GM19467 (cell line): ENCODE data around the gene IQGAP1.
"Not testable (repeated sequence)": the region's sequence is repeated elsewhere in the genome, so short reads cannot be mapped to it uniquely, and the experiment has no call there.

Source experiments
- ATAC-seq: cut with Tn5 transposase; IDR thresholded peaks from one replicate; pipeline ENCODE4 v1.9.1; 2021; ENCODE audit warnings: mild to moderate bottlenecking, moderate library complexity; ENCODE audit not compliant: unreplicated experiment

Gene IQGAP1, protein sequence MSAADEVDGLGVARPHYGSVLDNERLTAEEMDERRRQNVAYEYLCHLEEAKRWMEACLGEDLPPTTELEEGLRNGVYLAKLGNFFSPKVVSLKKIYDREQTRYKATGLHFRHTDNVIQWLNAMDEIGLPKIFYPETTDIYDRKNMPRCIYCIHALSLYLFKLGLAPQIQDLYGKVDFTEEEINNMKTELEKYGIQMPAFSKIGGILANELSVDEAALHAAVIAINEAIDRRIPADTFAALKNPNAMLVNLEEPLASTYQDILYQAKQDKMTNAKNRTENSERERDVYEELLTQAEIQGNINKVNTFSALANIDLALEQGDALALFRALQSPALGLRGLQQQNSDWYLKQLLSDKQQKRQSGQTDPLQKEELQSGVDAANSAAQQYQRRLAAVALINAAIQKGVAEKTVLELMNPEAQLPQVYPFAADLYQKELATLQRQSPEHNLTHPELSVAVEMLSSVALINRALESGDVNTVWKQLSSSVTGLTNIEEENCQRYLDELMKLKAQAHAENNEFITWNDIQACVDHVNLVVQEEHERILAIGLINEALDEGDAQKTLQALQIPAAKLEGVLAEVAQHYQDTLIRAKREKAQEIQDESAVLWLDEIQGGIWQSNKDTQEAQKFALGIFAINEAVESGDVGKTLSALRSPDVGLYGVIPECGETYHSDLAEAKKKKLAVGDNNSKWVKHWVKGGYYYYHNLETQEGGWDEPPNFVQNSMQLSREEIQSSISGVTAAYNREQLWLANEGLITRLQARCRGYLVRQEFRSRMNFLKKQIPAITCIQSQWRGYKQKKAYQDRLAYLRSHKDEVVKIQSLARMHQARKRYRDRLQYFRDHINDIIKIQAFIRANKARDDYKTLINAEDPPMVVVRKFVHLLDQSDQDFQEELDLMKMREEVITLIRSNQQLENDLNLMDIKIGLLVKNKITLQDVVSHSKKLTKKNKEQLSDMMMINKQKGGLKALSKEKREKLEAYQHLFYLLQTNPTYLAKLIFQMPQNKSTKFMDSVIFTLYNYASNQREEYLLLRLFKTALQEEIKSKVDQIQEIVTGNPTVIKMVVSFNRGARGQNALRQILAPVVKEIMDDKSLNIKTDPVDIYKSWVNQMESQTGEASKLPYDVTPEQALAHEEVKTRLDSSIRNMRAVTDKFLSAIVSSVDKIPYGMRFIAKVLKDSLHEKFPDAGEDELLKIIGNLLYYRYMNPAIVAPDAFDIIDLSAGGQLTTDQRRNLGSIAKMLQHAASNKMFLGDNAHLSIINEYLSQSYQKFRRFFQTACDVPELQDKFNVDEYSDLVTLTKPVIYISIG (N-terminal part only)

DNA sequence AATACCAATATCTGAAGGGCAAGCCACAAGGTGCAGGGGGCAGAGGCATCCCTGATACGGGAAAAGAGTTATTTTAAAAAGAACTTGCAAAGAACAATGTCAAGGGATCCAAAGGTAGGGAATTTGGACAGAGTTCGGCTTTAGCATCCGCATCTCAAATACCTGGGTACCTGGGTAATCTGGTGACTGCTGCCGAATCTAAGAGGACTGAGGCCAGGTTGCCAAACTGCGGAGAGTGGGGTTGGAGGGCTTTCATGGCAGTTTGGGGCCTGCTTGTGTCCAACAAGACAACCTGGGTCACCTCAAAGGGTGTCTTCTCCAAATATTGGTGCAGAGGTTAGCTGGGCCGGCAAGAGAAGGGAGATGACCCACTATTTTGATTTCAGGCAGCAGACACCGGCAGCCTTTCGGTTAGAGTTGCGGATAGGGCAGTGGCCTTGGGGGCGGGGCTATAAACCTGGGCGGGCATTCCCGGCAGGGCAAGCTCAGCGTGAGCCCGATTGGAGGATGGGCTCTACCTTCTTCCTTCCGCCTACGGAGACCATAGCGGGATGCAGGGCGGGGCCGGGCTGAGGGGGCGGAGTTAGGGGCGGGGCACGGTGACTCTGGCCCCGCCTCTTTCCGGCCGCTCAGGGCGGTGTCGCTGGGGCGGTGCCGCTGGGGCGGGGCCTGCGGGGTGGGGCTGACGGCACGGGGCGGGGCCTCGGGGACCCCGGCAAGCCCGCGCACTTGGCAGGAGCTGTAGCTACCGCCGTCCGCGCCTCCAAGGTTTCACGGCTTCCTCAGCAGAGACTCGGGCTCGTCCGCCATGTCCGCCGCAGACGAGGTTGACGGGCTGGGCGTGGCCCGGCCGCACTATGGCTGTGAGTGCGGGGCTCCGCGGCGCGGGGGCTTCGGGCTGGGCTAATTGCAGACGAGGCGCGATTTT lies at the start of gene IQGAP1:
Gene IQGAP1 (plus strand): TSS at position 709 of the 928 bp plus-strand sequence. CDS start 100 bp downstream, at position 809.
- ATAC-seq = peak; percentile 85

DNA sequence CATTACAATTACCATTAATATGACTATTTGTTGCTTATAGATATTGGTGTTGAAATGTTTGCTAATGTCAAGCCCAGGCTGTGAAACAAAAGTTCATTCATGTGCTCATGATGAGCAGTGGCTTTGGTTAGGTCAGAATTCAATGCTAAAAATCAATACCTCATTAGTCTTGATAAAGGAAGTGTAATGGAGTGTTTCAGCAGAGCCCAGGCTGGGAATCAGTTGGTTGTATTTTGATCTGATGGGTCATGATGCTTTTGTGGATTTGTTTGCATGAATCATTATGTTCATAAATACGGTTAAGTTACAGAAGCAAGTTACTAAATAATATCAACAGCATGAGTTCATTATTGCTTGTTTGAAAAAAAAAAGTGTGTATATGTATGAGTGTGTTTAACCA lies 49.5 kb upstream of the IQGAP1 start:
- no peak for ATAC-seq

DNA sequence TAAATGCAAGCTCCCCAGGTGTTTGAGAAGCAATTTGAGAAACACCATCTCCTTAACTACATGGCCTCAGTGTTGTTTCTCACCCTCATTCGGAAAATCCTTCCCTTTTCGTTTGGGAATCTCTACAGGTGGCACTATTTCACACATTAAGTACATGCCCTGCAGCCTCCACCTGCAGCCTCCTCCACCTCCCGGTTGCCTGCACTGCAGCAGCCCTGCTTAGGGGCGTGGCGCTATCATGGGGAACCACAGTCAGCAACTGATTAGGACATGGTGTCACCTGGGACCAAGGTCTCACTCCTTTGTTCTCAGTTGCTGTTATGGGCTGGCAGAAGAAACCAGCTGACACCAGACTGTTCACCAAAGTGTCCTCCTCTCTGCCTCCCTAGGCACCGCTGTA lies 47.7 kb upstream of the IQGAP1 start:
- no peak for ATAC-seq

DNA sequence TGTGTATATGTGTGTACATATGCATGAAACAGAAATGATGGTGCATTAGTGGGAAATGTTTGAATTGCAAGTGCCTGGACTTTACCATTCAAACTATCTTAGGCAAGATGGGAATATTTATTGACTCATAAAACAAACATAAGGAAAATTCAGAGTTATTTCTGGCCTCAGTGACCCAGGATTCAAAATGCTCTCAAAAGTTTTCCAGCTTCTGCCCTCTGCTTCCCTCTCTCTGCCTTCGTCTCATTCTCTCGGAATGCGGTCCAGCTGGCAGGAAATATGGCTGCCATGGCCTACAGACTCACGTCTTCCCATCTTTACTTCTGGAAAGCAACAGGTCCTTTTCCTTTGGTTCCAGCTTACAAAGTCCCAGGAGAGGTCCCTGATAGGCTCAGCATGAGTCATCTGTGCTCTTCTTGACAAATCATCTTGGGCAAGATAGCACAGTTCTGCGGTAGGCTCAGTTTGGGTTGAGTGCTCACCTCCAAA lies 44.7 kb upstream of the IQGAP1 start:
- ATAC-seq = no peak

DNA sequence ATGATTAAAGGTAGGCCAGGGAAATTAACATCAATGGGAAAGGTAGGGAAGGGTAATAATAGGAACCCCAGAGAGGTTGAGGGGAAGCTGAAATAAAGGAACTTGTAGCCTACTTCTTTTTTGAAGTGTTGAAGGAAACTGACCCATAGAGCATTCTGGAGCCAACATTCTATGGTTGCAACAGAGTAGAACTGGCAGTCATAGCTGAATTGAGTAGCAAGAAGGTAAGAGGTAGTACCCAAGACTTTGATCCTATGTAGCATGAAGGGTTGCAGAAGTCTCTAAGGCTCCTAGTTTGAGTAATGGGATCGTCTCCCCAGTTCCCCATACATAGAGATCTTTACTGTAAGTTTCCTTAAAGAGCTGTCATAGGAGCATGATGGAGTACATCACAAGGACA lies 43.4 kb upstream of the IQGAP1 start:
- no peak for ATAC-seq

DNA sequence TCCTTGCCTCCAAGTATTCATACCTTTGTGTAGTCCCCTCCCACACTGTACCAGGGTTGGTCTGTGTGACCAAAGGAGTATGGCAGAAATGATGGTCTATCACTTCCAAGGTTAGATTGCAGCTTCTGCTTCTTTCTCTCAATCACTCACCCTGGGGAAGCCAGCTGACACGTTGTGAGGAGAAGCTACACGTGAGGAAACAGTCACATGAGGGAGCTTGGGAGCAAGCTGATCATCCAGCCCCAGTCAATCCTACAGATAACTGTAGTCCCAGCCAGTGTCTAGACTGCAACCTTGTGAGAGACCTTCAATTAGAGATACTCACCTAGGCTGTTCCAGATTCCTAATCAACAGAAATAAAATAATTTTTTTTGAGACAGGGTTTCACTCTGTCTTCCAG lies 42.2 kb upstream of the IQGAP1 start:
- no peak for ATAC-seq

DNA sequence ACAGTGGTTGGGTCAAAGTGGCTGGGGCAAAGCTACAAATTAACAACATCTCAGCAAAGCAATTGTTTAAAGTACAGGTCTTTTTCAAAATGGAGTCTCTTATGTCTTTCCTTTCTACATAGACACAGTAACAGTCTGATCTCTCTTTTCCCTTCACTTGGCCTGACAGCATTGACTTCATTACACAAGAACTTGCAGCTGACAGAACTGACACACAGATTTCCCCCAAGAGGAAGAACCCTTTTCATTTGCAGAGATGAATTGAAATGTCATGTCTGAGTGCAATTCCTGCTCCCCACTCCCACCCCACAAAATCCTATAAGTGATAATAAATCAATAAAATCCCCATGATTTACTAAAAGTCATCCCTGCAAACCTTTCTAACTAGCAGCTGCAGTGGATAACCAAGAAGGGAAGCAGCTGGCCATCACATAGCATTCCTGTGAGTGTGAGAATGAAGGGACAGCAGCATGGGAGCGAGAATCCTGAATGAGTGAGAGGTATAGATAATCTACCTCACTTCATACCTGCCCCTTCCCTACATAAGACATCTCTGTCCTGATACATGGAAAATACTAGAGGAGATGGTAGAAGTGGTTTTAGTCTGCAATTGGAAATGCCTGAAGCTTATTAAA lies 40.5 kb upstream of the IQGAP1 start:
- not testable (repeated sequence) for ATAC-seq

DNA sequence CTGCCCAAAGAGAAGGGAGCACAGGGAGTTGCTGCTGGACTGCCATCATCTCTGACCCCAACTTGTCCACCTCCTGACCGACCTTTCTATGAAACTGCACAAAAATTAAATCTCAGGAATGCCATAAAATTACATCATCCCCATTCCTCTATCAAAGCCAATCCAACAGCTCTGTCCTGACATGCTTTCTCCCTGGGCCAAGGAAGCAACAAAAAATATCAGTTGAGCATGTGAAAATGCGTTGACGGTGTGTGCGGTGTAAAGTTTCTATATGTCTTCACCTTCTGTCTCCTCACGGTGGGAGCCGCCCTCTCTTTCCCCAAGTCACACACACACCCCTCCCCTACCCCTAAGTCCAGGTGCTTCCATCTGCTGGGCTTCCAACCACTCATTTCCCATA lies 39.6 kb upstream of the IQGAP1 start:
- ATAC-seq = no peak

DNA sequence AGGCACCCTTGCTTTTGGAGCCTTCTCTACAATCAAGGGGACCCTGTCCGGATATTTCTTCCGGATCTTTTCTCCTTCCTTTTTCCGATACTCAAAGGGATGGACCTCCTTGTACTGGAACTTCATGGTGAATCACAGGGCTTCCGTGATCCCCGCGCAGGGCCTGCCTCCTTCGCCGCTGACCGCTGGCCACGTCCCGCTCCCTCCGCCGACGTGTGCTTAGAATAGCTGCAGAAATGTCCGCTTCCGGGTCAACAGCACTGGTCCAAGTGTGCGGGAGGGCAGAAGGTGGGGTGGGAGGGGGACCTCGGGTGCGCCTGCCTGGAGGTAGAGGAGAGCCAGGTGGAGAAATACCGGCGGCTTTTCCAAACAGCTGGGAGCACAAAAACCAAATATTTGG lies 39.0 kb upstream of the IQGAP1 start:
- ATAC-seq = no peak

DNA sequence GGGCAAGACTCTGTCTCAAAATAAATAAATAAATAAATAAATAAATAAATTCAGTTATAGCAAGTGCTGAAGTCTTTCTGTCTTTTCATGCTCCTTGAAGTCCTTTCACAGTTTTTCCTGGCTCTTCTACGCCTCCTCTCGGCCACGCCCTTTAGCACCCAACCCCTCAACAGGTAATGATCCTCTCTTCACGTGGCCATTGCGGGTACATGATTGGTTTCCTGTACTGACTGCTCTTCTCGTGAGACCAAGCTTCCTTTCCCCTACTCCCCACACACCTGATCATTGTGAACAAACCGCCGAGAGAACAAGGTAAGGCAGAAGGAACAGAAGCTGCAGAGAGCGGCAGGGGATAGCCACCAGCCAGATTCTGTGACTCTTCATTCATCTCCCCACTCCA lies 38.2 kb upstream of the IQGAP1 start:
- ATAC-seq = no peak

DNA sequence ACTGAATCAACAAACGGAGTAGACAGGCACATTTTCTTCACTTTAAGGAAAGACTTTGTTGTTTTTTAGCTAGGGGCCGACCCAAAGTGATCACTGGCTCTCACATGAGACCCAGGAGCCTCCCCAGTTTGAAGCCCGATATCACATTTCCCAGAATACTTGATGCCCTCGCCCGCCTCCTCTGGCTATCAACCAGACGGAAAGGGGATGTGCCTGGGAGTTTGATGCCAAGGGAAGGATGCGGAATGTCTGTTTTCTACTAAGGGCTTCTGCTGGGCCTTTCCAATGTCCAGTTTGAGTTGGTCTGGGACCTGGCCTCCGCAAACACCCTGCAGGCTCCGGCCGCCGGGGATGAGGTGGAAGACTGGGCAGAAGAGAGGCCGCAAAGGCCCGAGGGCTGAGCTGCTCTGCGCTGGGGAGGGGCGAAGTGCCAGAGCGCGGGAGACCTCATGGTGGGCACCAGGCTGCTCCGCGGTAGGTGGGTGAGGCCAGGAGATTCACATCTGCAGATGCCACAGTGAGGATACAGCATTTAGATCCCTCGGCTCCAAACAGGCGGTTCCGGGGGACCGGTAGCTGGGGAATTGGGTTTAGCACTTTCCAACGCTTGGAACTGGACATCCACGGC lies 36.4 kb upstream of the IQGAP1 start:
- no peak for ATAC-seq

DNA sequence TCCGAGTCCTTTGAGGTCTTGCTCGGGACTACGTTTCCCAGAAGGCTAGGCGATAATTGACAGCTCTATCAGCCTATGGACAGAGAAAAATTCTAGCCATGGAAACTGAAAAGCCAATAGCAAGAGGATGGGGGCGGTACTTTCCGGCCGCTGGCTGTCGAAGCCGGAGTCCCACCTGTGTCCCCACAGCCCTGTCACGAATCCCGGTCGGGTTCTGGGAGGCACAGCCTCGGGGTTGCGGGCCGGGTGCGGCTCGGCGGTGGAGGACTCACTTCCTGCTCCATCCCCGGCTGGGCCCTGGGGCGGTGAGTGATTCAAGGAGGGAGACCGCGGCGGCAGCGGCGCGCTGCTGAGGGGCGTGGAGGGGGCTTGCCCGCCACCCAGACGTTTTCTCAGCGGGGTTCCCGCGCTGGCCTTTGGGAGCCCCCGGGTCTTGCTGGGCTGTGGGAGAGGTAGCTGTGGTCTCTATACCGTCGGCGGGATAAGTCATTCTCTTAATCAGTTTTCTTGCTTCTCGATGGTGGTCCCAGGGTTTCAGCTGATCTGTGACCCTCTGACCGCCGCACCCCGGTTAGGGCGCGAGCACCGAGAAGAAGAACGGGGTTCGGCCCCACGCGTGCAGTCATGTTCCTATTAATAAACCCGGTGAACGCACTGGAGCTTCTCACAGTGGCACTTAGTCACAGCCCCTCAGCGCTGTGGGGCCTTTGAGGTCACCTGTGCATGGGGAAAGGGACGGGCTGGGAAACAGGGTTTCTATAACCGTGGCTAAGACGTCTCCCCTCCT lies 35.7 kb upstream of the IQGAP1 start, which contains the start of gene ZNF774:
Gene ZNF774 (plus strand): TSS at position 178 of the 787 bp plus-strand sequence. CDS start 2,377 bp downstream, outside the sequence.
- ATAC-seq = peak; percentile 96

DNA sequence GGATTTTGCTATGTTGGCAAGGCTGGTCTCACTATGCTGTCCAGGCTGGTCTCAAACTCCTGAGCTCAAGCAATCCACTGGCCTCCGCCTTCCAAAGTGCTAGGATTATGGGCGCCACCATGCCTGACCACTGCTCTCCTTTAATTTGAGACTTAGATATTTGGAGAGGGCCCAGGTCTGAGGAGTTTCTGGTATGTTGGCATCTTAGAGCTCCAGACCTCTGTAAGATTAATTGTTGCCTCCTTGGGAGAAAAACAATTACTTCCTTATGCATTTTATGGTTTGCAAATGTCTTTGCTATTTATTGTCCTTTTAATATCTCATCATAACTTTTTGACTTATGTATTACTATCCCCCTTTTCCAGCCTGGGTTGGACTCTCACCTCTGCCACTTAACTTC lies 33.1 kb upstream of the IQGAP1 start:
- ATAC-seq = no peak

DNA sequence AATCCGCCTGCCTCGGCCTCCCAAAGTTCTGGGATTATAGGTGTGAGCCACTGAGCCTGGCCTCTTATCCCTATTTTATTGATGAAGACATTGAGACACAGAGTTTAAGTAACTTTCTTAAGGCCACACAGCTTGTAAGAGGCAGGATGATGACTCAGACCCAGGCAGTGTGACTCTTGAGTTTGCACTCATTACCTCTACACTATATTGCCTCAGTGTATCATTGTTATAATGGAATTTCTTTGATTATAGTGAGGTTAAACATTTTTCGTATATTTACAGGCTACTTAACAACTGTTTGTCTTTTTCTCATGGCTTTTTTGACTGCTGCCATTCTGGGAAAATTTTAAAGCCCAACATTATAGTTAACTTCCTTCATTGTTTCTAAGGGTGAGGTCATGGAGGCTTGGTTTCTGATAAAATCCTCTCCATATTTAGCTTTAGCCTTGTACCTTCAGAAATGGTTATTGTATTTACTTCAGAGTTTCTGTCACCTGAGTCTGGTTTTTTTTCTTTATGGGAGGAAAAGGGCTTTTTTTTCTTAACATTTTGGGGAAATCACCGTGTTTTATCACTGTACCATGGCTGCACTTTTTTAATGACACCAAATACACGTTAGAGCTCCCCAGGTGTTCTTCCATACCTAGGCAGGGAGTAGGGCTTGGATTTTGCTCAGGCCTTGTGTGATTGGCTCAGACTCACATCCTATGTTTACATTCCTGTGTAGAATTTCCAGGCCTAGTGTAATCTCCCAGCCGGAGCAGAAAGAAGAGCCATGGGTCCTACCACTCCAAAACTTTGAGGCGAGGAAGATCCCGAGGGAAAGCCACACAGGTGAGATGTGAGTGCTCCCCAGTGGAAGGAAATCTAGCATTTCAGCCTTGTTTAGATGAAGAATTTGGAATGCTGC lies 29.7 kb upstream of the IQGAP1 start:
- ATAC-seq = no peak

DNA sequence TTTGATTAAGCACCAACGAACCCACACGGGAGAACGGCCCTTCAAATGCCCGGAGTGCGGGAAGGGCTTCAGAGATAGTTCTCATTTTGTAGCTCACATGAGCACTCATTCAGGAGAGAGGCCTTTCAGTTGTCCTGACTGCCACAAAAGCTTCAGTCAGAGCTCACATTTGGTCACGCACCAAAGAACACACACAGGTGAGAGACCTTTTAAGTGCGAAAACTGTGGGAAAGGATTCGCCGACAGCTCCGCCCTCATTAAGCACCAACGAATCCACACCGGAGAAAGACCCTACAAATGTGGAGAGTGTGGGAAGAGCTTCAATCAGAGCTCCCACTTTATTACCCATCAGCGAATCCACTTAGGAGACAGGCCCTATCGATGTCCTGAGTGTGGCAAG lies 27.3 kb upstream of the IQGAP1 start:
- no peak for ATAC-seq

DNA sequence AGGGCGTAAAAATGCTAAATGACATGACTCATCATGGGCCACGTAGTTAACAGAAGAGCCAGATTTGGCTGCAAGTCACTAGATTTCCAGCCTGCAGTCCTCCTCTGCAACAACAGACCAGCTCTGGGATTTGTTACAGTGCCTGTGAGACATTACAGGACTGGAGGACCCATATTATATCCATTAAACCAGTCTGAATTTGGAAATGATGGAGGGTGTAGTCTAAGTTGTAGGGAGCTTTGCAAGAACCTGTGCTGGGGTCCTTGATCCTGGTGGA lies 25.2 kb upstream of the IQGAP1 start:
- ATAC-seq = no peak

DNA sequence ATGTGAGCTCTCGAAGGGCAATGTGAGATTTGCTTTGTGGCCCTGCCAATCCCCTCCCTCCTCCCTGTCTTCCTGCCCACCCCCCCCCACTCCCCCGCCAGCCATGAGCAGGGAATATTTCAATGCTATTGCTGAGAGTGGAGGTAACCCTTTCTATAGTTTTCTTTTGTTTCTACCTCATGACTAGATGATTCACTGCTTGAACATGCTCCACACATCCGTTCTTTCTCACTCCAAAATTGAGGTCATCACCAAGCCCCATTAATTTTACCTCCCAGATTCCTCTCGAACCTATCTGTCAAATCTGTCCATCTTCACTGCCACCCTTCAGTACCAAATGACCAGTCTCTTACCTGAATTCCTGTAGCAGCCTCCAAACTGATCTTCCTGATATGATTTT lies 23.8 kb upstream of the IQGAP1 start:
- ATAC-seq = no peak
